ENCODE results near the gene LVRN.

DNA sequence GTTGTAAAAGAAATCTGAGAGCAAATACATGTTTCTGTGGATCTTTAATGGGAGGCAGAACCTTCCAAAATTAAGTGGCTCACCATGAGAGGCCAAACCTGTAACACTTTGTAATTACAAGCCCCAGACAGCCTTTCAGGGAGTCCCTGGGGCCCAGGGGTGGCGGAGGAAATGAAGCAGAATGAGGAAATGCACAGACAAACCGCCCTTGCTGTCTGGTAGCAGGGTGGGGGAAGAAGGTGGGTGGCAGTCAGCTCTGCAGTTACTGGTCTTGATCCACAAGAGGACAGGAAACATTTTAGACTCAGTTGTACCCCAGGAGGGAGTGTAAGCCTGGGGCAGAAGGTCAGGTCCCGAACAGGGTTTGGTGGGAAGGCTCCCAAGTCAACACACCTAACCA is 76.5 kb downstream of the LVRN start:
- TF ChIP-seq, protein P1, sequence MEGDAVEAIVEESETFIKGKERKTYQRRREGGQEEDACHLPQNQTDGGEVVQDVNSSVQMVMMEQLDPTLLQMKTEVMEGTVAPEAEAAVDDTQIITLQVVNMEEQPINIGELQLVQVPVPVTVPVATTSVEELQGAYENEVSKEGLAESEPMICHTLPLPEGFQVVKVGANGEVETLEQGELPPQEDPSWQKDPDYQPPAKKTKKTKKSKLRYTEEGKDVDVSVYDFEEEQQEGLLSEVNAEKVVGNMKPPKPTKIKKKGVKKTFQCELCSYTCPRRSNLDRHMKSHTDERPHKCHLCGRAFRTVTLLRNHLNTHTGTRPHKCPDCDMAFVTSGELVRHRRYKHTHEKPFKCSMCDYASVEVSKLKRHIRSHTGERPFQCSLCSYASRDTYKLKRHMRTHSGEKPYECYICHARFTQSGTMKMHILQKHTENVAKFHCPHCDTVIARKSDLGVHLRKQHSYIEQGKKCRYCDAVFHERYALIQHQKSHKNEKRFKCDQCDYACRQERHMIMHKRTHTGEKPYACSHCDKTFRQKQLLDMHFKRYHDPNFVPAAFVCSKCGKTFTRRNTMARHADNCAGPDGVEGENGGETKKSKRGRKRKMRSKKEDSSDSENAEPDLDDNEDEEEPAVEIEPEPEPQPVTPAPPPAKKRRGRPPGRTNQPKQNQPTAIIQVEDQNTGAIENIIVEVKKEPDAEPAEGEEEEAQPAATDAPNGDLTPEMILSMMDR (IDR thresholded peaks at IDR 0.05) = no peak
- TF ChIP-seq POLR2A (IDR thresholded peaks at IDR 0.05) = no peak
